Kidney epithelial cell (primary cell): Measurements from ENCODE around the gene CD79A. TPM values are rescaled to one million over a fixed set of nuclear protein-coding genes. Genes with fewer than 3 reads are reported as not detected.

ENCODE experiments used
- DNase-seq: peaks from one replicate; pipeline ENCODE4 v3.0.0-alpha.2; 2010; ENCODE audit warnings: low read depth
- H3K27me3 ChIP-seq: 2 replicates; pipeline ENCODE4 v1.6.0; 2011; ENCODE audit warnings: low read length; ENCODE audit not compliant: control insufficient read depth, insufficient read depth
- H3K36me3 ChIP-seq: 2 replicates; pipeline ENCODE4 v1.5.1; 2011; ENCODE audit warnings: low read length; ENCODE audit not compliant: control insufficient read depth, insufficient read depth
- H3K4me3 ChIP-seq: 2 replicates; pipeline ENCODE4 v1.5.1; 2011; ENCODE audit warnings: low read depth, mild to moderate bottlenecking, control low read depth, low read length
- total RNA-seq: library from RNA; depleted of rRNA; stranded (reverse); fragments of >200 nt; gene quantifications from 2 replicates; pipeline ENCODE4 v1.2.3, GENCODE V29; 2015
- TF ChIP-seq, protein P1 (sequence below): IDR thresholded peaks from 2 replicates; pipeline ENCODE4 v1.5.1; 2011; ENCODE audit warnings: mild to moderate bottlenecking, moderate library complexity, low read length, control low read depth, inconsistent platforms; ENCODE audit not compliant: insufficient read depth, poor library complexity, severe bottlenecking

CD79A gene
- total RNA-seq, 1 donor from 2014 or later = not detected

- H3K4me3 ChIP-seq = no peak within 1 kb of the TSS
- TF ChIP-seq, protein P1, sequence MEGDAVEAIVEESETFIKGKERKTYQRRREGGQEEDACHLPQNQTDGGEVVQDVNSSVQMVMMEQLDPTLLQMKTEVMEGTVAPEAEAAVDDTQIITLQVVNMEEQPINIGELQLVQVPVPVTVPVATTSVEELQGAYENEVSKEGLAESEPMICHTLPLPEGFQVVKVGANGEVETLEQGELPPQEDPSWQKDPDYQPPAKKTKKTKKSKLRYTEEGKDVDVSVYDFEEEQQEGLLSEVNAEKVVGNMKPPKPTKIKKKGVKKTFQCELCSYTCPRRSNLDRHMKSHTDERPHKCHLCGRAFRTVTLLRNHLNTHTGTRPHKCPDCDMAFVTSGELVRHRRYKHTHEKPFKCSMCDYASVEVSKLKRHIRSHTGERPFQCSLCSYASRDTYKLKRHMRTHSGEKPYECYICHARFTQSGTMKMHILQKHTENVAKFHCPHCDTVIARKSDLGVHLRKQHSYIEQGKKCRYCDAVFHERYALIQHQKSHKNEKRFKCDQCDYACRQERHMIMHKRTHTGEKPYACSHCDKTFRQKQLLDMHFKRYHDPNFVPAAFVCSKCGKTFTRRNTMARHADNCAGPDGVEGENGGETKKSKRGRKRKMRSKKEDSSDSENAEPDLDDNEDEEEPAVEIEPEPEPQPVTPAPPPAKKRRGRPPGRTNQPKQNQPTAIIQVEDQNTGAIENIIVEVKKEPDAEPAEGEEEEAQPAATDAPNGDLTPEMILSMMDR = no peak
- H3K27me3 ChIP-seq = no peaks in the 10 kb centered on the region
- no peak for DNase-seq
- H3K36me3 ChIP-seq = no peaks in the 10 kb centered on the region
Observed at GRCh38 chr19:41845001-41845050, 32.3 kb upstream of the CD79A start, which contains the start of gene DMRTC2. Gene DMRTC2 (plus strand): TSS chr19:41845042. CDS start chr19:41847429, 2,387 bp downstream.

DNA sequence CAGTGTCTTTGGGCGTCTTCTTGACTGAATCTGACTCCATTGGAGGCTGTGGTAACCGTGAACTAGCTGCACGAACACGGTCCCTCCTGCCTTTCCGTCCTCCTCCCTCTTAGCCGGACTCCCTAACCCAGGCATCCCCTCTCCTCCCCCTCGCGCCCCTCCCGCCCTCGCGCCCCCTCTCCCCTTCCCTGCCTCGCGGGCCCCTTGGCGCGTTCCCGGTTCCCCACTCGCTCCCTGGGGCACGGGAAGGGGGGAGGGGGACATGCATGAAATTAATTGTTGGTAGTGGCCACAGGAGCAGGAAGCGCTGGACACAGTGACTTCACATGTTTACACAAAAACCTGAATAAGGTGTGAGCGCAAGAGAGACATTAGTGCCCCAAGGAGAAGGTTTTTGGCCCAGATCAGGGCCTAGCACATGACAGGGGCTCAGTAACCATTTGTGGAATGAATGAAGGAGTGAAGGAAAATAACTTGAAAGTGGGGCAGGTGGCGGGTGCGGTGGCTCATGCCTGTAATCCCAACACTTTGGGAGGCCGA lies 32.0 kb upstream of the CD79A start:
- no peaks in the 10 kb centered on the region for H3K36me3 ChIP-seq
- TF ChIP-seq, protein P1 = no peak

DNA sequence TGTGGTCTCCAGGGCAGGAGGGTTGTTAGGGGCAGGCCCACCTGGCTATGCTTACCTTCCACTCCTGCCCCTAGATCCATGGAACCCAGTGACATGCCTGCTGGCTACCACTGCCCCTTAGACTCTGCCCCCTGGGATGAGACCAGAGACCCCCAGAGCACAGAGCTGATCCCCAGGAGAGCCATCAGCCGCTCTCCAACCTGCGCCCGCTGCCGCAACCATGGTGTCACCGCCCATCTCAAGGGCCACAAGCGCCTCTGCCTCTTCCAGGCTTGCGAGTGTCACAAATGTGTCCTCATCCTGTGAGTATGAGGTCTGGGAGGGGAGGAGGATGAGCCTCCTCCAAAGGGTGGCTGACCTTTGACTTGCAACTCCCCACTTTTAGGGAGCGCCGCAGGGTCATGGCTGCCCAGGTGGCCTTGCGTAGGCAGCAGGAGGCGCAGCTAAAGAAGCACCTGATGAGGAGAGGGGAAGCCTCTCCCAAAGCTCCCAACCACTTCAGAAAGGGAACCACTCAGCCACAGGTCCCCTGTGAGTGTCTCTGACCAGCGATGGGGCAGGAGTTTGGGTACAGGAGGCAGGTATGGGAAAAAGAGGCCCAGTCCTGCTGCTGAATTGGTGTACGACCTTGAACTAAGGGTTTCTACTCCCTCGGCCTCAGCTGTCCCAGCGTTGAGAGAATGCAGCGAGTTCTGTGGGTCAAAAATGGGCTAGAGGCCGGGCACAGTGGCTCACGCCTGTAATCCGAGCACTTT lies 29.6 kb upstream of the CD79A start:
- TF ChIP-seq, protein P1 = no peak
- H3K27me3 ChIP-seq = peaks cover 5% of the 10 kb centered on the region
- H3K4me3 ChIP-seq = no peak overlapping the region
- H3K36me3 ChIP-seq = no peaks in the 10 kb centered on the region
- no peak for DNase-seq

More for the DNA sequence above, 32.0 kb upstream of the CD79A start:
- no peak for DNase-seq
- Histone ChIP-seq H3K4me3 (no peak overlapping the region), H3K27me3 (no peaks in the 10 kb centered on the region)

DNA sequence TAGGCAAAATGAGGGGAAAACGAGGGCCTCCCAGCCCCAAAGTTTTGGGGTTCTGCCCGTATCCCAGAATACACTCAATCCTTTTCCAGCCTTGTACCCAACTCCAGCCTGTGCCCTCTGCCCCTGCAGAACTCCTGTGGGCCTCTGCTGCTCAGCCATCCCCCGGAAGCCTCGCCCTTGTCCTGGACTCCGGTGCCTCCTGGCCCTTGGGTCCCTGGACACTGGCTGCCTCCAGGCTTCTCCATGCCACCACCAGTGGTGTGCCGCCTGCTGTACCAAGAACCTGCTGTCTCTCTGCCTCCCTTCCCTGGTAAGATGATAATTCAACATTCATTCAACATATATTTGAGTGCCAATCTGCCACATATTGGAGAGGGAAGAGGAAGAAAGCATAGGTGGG lies 28.4 kb upstream of the CD79A start:
- no peaks in the 10 kb centered on the region for H3K36me3 ChIP-seq
- no peak overlapping the region for H3K4me3 ChIP-seq
- peaks cover 5% of the 10 kb centered on the region for H3K27me3 ChIP-seq
- TF ChIP-seq, protein P1 = no peak
- no peak for DNase-seq

DNA sequence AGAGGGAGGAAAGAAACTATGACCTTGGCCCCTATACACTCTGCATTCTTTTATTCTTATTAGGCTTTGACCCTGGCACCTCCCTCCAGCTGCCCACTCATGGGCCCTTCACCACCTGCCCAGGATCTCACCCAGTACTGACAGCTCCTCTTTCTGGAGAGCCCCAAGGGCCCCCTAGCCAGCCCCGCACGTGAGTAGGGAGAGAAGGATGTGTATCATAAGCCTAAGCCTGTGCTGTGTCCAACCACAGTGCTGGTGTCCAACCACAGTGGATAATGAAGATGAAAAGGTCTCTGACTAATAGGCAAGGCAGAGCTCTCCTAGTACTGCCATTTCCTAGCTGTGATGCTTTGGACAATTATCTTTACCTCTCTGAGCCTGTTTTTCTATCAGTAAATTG lies 28.0 kb upstream of the CD79A start:
- peaks cover 7% of the 10 kb centered on the region for H3K27me3 ChIP-seq
- no peaks in the 10 kb centered on the region for H3K36me3 ChIP-seq
- DNase-seq = no peak
- TF ChIP-seq, protein P1 = no peak
- no peak overlapping the region for H3K4me3 ChIP-seq

GRCh38 chr19:41850381-41850780 lies 26.7 kb upstream of the CD79A start:
- TF ChIP-seq, protein P1 = no peak
- Histone ChIP-seq H3K36me3 (no peaks in the 10 kb centered on the region), H3K27me3 (peaks cover 9% of the 10 kb centered on the region), H3K4me3 (no peak overlapping the region)
- no peak for DNase-seq
